Lower leg skin (tissue), 3 donors: ENCODE measurements around the gene CDR2.

Experiments
- CTCF ChIP-seq, 3 donors: fragments of 450-650 bp; IDR thresholded peaks; one replicate each; pipeline ENCODE4 v1.5.1; 2016; ENCODE audit warnings: antibody characterized with exemption in 3 of 3, mild to moderate bottlenecking in 3 of 3, moderate library complexity in 2 of 3
- POLR2A ChIP-seq, 2 donors: fragments of 450-650 bp; IDR thresholded peaks; one replicate each; pipeline ENCODE4 v1.6.1; 2016 to 2017; ENCODE audit warnings: antibody characterized with exemption in 2 of 2, mild to moderate bottlenecking in 1 of 2, moderate library complexity in 1 of 2

- no peak for TF ChIP-seq POLR2A (IDR thresholded peaks at IDR 0.05)
- no peak for TF ChIP-seq CTCF (IDR thresholded peaks at IDR 0.05)
Measured at GRCh38 chr16:22340945-22341344, 33.5 kb downstream of the CDR2 start.
